SH-SY5Y (cell line): Measurements from ENCODE around the gene MED29.

ENCODE experiments used
- GATA2 ChIP-seq: IDR thresholded peaks from 2 replicates; pipeline ENCODE4 v1.6.1; 2011; ENCODE audit warnings: mild to moderate bottlenecking, low read depth, low read length
- GATA3 ChIP-seq: IDR thresholded peaks from 2 replicates; pipeline ENCODE4 v1.6.1; 2011; ENCODE audit warnings: low read depth, mild to moderate bottlenecking, low read length, moderate library complexity

MED29 gene

GRCh38 chr19:39362682-39363657 is 28.2 kb upstream of the MED29 start:
- TF ChIP-seq GATA2 = no peak
- TF ChIP-seq GATA3 = no peak

GRCh38 chr19:39363901-39364457 is 27.2 kb upstream of the MED29 start:
- no peak for TF ChIP-seq GATA3
- no peak for TF ChIP-seq GATA2

DNA sequence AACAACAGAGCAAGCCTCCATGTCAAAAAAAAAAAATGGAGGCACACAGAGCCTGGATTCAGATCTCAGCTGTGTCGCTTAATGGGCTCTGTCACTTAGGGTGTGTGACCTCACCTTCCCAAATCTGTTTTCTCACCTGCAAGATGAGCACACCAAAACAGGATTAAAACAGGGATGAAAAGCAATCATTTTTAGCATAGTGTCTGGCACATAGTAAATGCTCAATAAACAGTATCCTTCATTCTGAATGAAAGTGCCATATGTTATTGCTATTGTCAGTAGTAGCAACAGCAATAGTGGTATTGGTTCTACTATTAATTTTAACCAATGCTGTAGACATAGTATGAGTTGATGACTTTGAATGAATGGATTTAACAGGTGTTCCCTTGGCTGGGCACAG is 25.6 kb upstream of the MED29 start:
- no peak for TF ChIP-seq GATA3
- no peak for TF ChIP-seq GATA2

DNA sequence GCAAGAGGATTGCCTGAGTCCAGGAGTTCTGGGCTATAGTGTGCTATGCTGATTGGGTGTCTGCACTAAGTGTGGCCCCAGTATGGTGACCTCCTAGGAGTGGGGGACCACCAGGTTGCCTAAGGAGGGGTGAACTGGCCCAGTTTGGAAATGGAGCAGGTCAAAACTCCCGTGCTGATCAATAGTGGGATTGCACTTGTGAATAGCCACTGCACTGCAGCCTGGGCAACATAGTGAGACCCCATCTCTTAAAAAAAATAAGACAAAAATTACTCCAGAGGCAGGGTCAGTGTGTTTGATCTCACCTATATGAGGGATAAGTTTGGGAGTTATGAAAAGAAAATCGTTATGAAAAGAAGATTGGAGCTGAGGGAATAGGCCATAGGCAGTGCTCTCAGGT is 22.0 kb upstream of the MED29 start:
- TF ChIP-seq GATA3 (no peak), GATA2 (no peak)

DNA sequence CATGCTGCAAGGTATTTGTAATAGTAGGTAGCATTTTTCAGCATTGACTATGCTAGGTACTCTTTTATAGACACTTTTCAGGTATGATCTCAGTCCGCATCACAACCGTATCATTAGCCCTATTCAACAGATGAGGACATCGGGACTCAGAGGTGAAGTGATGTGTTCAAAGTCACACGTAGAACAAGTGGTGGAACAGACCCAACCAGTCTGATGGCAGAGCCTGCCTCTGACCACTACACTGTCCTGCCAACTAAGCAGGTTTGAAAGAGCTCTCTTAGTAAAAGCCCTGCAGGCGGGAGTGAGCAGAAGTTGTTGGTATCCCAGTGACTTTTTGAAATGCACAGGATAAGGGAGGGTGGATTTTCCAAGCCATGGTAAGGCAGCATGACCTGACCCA is 20.4 kb upstream of the MED29 start:
- TF ChIP-seq GATA3 (no peak), GATA2 (no peak)

DNA sequence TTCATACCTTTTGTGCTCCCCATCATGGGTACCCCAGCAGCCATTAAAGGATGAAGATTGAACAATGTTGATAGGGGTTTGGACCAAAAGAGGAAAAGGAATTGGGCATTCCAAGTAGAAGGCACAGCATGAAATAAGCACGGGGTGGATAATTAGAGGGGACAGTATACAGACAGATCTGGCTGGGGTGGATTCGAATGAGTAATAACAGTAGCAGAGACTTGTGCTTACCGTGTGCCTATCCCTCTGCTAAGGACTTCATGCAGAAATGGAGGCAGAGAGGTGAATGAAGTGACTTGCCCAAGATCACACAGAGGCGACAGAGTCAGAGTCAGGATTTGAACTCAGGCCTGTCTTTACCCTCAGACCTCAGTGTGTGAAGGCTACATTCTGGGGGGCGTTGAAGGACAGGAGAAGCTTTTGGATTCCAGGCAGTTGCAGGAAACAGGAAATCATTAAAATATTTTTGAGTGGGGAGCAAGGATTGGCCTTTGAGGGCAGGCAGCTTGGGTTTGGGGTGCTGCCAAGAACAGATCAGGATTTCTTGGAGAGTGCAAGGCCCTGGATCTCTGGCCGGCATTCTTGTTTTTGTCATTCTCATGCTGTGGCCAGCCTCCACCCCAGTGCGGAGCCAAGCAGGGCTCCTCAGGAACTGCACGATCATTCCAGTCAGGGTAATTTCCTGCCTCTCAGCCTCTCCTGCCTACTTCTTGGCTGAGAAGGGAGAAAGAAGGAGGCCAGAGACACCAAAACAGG is 19.0 kb upstream of the MED29 start:
- TF ChIP-seq GATA2 = no peak
- TF ChIP-seq GATA3 = no peak

- TF ChIP-seq GATA2 = no peak
- TF ChIP-seq GATA3 = no peak
These were observed 18.2 kb upstream of the MED29 start for GRCh38 chr19:39372941-39373340.

GRCh38 chr19:39375929-39376328 is 15.2 kb upstream of the MED29 start:
- no peak for TF ChIP-seq GATA3
- no peak for TF ChIP-seq GATA2

DNA sequence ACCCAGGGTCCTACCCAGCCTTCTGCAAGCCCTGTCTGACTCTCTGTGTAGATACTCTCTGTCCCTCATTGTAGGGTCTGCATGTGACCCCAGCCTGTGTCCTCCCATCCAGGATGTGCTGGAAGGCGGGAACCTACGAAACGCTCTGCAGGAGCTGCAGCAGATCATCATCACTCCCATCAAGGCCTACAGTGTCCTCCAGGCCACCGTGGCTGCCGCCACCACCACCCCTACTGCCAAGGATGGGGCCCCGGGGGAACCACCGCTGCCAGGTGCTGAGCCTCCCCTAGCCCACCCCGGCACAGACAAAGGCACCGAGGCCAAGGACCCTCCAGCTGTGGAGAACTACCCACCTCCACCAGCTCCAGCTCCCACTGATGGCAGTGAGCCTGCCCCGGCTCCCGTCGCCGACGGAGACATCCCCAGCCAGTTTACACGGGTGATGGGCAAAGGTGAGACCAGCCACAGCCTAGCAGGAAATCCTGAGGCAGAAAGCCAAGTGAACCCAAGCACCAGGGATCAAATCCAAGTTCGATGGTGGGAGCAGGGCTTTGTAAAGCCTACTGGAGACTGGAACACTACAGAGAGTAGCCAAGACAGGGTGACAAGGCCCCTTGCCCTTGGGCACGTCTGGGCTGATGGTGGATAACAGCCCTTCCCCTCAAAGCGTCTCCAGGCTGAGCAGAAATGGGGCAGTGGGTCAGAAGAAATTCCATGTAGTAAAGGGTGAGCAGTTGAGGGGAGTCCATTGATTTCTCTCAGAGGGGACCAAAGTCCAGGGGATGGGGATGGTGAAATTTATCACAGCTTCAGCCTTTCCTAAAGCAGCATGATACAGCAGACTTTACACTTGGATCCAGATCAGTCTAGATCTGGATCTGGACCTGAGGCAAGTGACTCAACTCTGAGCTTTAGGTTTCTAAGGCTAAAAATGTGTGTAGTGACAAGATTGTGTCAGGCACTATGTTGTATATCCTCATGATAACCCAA is 13.5 kb upstream of the MED29 start:
- TF ChIP-seq GATA2 (no peak), GATA3 (no peak)

DNA sequence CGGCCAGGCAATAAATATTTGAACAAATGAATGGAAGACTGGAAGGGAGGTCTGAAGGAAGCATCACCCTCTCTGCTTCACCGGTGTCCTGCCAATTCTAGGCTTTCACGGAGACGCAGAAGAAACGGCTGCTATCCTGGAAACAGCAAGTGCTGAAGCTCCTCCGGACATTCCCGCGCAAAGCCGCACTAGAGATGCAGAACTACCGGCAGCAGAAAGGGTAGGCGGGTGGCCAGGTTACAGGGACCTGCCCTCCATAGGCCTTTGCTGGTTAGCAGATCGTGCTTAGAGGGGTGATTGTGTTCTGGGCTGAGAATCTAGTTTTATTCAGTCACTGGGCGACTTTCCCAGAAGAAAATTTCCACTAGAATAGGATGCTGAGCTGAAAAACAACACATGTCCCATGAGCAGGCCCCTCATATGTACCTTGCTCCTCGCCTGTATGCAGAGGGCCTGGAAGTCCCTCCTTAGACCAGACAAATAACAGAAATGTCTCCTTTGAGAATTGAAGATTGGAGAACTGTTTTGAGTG is 11.2 kb upstream of the MED29 start:
- TF ChIP-seq GATA2 = no peak
- TF ChIP-seq GATA3 = no peak

- TF ChIP-seq GATA3 (no peak), GATA2 (no peak)
These were observed 10.4 kb upstream of the MED29 start for GRCh38 chr19:39380521-39381502.

- TF ChIP-seq GATA2 (no peak), GATA3 (no peak)
These were observed 9.1 kb upstream of the MED29 start for GRCh38 chr19:39381910-39382611.
